ENCODE measurements around the gene NCKAP1.

GRCh38 chr2:182915369-182916326 is 122.6 kb downstream of the NCKAP1 start:
- TF ChIP-seq CTCF (IDR thresholded peaks at IDR 0.05 in 2 of 3, conservative IDR thresholded peaks at IDR 0.05 in 1 of 3; ENCODE audit: control insufficient read depth in 2 of 3, extremely low read depth in 1 of 3, insufficient read depth in 1 of 3, low read depth in 3 of 3, low read length in 3 of 3): no peak
- TF ChIP-seq POLR2AphosphoS5 (IDR thresholded peaks at IDR 0.05; ENCODE audit: low read length): no peak
- no peak for TF ChIP-seq RAD21 (IDR thresholded peaks at IDR 0.05; ENCODE audit: insufficient read depth, low read depth, low read length)
- no peak for TF ChIP-seq PBX3 (IDR thresholded peaks at IDR 0.05; ENCODE audit: insufficient replicate concordance, low read depth, low read length)
- TF ChIP-seq EZH2 (IDR thresholded peaks at IDR 0.05; ENCODE audit: borderline replicate concordance, control insufficient read depth, low read depth, low read length): no peak
